Gastroesophageal sphincter (tissue), 4 donors: ENCODE measurements around the gene TECPR1. TPM values are rescaled to one million over a fixed set of nuclear protein-coding genes. Genes with fewer than 3 reads are reported as not detected.

ENCODE experiments used
- ATAC-seq: fragments of 150-250 bp; one replicate; pipeline ENCODE4 v1.9.1; 2016; ENCODE audit warnings: mild to moderate bottlenecking, moderate library complexity
- H3K27ac ChIP-seq, 4 donors: fragments of 200-600 bp; sonication (generic) in 3 of 4; 1 replicate in 3 of 4; 2 replicates in 1 of 4; pipeline ENCODE4 v1.5.1; 2016 to 2019
- H3K27me3 ChIP-seq: fragments of 200-600 bp; sonication (generic); one replicate; pipeline ENCODE4 v1.5.1; 2019
- H3K36me3 ChIP-seq, 2 donors: fragments of 200-600 bp; sonication (generic); one replicate each; pipeline ENCODE4 v1.5.1; 2019; ENCODE audit warnings: control low read depth in 1 of 2
- H3K4me1 ChIP-seq, 3 donors: fragments of 200-600 bp; sonication (generic); 1 replicate in 2 of 3; 2 replicates in 1 of 3; pipeline ENCODE4 v1.5.1; 2016 to 2019; ENCODE audit warnings: control low read depth in 2 of 3
- H3K4me3 ChIP-seq, 2 donors: fragments of 200-600 bp; sonication (generic); one replicate each; pipeline ENCODE4 v1.5.1; 2019; ENCODE audit warnings: mild to moderate bottlenecking in 1 of 2, moderate library complexity in 1 of 2
- H3K9me3 ChIP-seq, 3 donors: fragments of 200-600 bp; sonication (generic); one replicate each; pipeline ENCODE4 v1.5.1; 2017 to 2019; ENCODE audit warnings: control low read depth in 2 of 3
- EP300 ChIP-seq: sonication (generic); formaldehyde crosslinking; IDR thresholded peaks from one replicate; pipeline ENCODE4 v1.6.1; 2017; ENCODE audit warnings: antibody characterized with exemption, mild to moderate bottlenecking
- POLR2A ChIP-seq, 2 donors: fragments of 450-650 bp; IDR thresholded peaks; one replicate each; pipeline ENCODE4 v1.6.1; 2017; ENCODE audit warnings: antibody characterized with exemption in 2 of 2, mild to moderate bottlenecking in 2 of 2, moderate library complexity in 1 of 2
- POLR2AphosphoS5 ChIP-seq: sonication (generic); formaldehyde crosslinking; IDR thresholded peaks from one replicate; pipeline ENCODE4 v1.6.1; 2017; ENCODE audit warnings: antibody characterized with exemption
- WGBS, 2 donors: methylation state at CpG; one replicate each; pipeline ENCODE4 v1.1.5; 2018; ENCODE audit warnings: low coverage in 1 of 2; 5-methylcytosine and 5-hydroxymethylcytosine counted together
- total RNA-seq, 4 donors: library from RNA; depleted of rRNA; stranded (reverse); fragments of >200 nt; gene quantifications; one replicate each; pipeline ENCODE4 v1.1.0, GENCODE V29; 2016
- TF ChIP-seq, protein P1 (sequence below), 4 experiments: fragments of 200-600 bp in 2 of 4; fragments of 450-650 bp in 2 of 4; sonication (generic) in 1 of 4; IDR thresholded peaks; one replicate each; pipeline ENCODE4 v1.5.1; 2017 to 2019; ENCODE audit warnings: antibody characterized with exemption in 4 of 4, mild to moderate bottlenecking in 2 of 4, moderate library complexity in 2 of 4

Gene TECPR1
- total RNA-seq, 4 donors from 2014 or later: 18.6 to 22.3 (median 20.4) TPM

DNA sequence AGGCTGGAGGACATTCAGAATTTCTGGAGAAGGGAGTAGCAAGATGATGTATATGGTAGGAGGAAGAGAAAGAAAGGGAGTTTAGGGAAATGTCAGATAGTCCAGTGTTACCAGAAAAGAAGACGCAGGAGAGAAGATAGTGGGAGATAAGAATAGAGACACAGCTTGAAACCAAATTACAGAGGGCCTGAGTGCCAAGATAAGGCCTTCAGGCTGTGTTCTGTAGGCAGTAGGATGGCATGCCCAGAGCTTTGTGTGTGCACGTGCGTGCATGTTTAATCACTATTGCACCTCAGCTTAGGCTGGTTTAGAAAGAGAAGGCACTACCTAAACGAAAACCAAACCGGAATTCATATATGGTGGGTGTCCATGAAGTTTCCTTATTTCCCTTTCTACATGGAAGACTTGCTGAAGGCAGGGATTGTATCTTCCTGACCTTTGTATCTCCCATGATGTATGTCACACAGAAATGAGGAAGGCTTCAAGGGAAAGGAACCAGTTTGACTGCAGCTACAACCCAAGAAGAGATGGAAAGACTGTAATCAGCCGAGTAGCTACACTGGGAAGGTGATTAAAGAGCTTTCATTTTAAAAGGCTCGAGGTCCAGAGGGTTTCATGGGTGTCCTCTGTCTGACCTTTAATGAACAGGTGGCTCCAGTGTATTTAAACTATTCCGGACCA lies 76.6 kb downstream of the TECPR1 start:
- TF ChIP-seq POLR2AphosphoS5 (no peak), POLR2A (IDR thresholded peaks at IDR 0.05) (no peak), EP300 (no peak)
- TF ChIP-seq, protein P1, sequence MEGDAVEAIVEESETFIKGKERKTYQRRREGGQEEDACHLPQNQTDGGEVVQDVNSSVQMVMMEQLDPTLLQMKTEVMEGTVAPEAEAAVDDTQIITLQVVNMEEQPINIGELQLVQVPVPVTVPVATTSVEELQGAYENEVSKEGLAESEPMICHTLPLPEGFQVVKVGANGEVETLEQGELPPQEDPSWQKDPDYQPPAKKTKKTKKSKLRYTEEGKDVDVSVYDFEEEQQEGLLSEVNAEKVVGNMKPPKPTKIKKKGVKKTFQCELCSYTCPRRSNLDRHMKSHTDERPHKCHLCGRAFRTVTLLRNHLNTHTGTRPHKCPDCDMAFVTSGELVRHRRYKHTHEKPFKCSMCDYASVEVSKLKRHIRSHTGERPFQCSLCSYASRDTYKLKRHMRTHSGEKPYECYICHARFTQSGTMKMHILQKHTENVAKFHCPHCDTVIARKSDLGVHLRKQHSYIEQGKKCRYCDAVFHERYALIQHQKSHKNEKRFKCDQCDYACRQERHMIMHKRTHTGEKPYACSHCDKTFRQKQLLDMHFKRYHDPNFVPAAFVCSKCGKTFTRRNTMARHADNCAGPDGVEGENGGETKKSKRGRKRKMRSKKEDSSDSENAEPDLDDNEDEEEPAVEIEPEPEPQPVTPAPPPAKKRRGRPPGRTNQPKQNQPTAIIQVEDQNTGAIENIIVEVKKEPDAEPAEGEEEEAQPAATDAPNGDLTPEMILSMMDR (IDR thresholded peaks at IDR 0.05): no peak
- H3K27ac ChIP-seq: no peak overlapping the region
- 76 to 80% methylated on average over 7 to 8 of the region's 8 CpGs for WGBS, 2 donors
- no peak overlapping the region for H3K4me3 ChIP-seq
- no peak for ATAC-seq
- peaks cover 0 to 71% of the 10 kb centered on the region in 2 donors for H3K36me3 ChIP-seq
- H3K27me3 ChIP-seq: no peaks in the 10 kb centered on the region
- no peaks in the 10 kb centered on the region for H3K4me1 ChIP-seq
- no peaks in the 10 kb centered on the region for H3K9me3 ChIP-seq

DNA sequence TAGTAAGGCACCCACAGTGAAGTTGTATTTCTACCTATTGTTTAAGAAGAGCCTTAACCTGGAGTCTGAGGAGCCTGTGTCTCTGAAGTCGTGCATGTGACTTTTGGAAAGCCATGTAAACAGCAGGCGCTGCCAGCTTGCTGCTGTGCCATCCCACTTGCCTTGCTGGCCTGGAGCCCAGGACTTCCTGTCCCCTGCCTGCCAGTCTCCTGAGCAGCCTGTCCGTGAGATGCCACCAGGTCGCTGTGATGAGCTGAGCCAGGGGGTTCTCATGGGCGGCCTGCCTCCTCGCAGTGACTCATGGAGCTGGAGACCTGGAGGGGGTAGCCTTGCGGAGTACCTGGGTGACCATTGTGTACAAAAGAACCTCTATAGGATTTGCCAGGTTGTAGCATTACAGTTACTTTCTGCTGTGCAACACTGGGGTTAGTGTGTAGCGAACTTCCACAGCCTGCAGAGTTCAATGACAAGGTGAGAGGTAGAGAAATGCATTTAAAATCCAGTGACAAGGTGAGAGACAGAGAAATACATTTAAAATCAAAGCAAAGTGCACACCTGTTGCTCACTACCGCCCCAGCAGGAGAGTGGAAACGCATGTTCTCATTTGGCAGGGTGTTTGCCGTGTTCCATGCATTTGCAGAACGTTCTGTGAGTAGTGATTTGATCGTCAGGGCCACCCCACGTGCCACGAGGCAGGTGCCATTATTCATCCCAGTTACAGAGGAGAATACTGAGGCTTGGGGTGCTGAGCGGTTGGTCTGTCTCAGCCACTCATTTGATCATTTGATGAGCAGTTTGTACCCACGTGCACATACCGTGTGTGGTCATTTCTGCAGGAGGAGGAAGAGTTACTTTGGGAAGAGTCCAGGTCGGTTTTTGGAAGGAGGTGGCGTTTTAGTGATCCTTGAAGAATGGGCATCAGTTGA lies 77.4 kb downstream of the TECPR1 start:
- Histone ChIP-seq H3K9me3 (no peaks in the 10 kb centered on the region), H3K4me3 (no peak overlapping the region), H3K36me3 (peaks cover 0 to 68% of the 10 kb centered on the region in 2 donors), H3K27me3 (no peaks in the 10 kb centered on the region), H3K27ac (no peak overlapping the region), H3K4me1 (no peaks in the 10 kb centered on the region)
- TF ChIP-seq, protein P1 (IDR thresholded peaks at IDR 0.05): no peak
- TF ChIP-seq POLR2A (IDR thresholded peaks at IDR 0.05): no peak
- TF ChIP-seq POLR2AphosphoS5: no peak
- TF ChIP-seq EP300: no peak
- no peak for ATAC-seq
- WGBS, 2 donors: 94% methylated on average over 5 to 12 of the region's 20 CpGs

DNA sequence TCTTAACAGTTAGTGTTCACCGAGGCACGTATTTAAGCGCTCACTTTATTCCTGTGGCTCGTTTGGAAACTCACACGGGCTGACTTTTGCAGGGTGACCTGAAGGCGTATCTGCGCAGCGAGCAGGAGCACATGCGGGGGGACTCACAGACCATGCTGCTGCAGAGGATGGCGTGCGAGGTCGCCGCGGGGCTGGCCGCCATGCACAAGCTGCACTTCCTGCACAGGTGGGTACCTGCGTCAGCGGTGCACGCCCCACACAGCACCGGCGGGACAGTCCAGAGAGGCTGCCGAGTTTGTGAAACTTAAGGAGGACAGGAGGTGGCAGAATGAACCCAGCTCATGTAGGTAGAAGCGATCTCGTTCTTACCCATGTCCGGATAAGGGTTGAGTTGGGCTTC lies 80.6 kb downstream of the TECPR1 start:
- 88 to 95% methylated on average over 3 to 13 of the region's 24 CpGs for whole genome bisulfite sequencing, 2 donors
- no peak for ATAC-seq
- Histone ChIP-seq H3K36me3 (peaks cover 0 to 44% of the 10 kb centered on the region in 2 donors), H3K9me3 (no peaks in the 10 kb centered on the region), H3K27me3 (no peaks in the 10 kb centered on the region), H3K4me3 (no peak overlapping the region), H3K4me1 (no peaks in the 10 kb centered on the region), H3K27ac (no peak overlapping the region)
- no peak for TF ChIP-seq POLR2AphosphoS5
- TF ChIP-seq, protein P1 (IDR thresholded peaks at IDR 0.05): no peak

DNA sequence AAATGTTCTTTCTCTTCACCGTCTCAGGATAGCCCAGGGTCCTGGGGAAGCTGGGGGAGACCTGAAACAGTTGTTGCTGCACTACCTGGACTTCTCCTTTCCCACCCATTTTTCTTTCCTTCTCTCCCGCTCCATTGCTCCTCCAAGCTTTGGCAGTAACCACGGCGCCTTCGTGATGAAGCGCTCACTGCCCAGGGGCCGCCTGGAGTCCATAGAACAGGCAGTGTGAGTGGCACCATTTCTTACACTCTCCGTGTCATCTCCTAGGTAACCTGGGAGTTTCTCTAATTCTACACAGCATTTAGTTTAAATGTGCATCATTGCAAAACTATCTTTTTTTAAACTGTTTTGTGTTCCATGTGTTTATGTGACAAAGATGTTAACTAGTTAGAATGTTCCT lies 81.1 kb downstream of the TECPR1 start:
- no peaks in the 10 kb centered on the region for H3K9me3 ChIP-seq
- H3K27me3 ChIP-seq: no peaks in the 10 kb centered on the region
- no peak overlapping the region for H3K27ac ChIP-seq
- no peak for TF ChIP-seq POLR2AphosphoS5
- TF ChIP-seq, protein P1 (IDR thresholded peaks at IDR 0.05): no peak
- no peak for TF ChIP-seq EP300
- no peak for TF ChIP-seq POLR2A (IDR thresholded peaks at IDR 0.05)
- no peaks in the 10 kb centered on the region for H3K4me1 ChIP-seq
- ATAC-seq: no peak
- WGBS, 2 donors: 73 to 92% methylated on average over 3 to 7 of the region's 8 CpGs
- H3K36me3 ChIP-seq: peaks cover 0 to 44% of the 10 kb centered on the region in 2 donors
- no peak overlapping the region for H3K4me3 ChIP-seq
